K562 (cell line): ENCODE data around the gene SLC25A5. TPM values are rescaled to one million over a fixed set of nuclear protein-coding genes. Genes with fewer than 3 reads are reported as not detected.
A peak's percentile ranks its signal among the peaks of the same experiment; 100 is the strongest.

Experiments
- CTCF ChIP-seq, 3 experiments: IDR thresholded peaks in 2 of 3; conservative IDR thresholded peaks in 1 of 3; 2 replicates each; pipeline ENCODE4 v1.5.1; 2011 to 2012; ENCODE audit warnings: low read length in 3 of 3, mild to moderate bottlenecking in 3 of 3, control low read depth in 2 of 3, improper control_type of control experiment in 1 of 3, inconsistent platforms in 1 of 3, low read depth in 1 of 3, mixed read lengths in 1 of 3, moderate library complexity in 1 of 3; ENCODE audit not compliant: insufficient read depth in 2 of 3
- CTCFL ChIP-seq: IDR thresholded peaks from 2 replicates; pipeline ENCODE4 v1.6.1; 2011; ENCODE audit warnings: borderline replicate concordance, low read depth, mild to moderate bottlenecking, moderate library complexity, low read length; ENCODE audit not compliant: insufficient read depth, poor library complexity, severe bottlenecking
- REST ChIP-seq, 2 experiments: fragments of 450-650 bp; formaldehyde crosslinking in 1 of 2; IDR thresholded peaks; 2 replicates each; pipeline versions ENCODE4 v1.4.0 to v1.6.1; 2014 to 2020; ENCODE audit warnings: mild to moderate bottlenecking in 2 of 2, borderline replicate concordance in 1 of 2, low read depth in 1 of 2
- polyA plus RNA-seq, 8 experiments: library from polyadenylated mRNA; depleted of rRNA in 4 of 8; stranded (reverse) in 5 of 8; unstranded in 3 of 8; fragments of >200 nt; fragmentation: Nextera tagmentation in 2 of 8; fragmentation: Illumina TruSeq in 1 of 8; extraction: Ambion mirVana in 2 of 8; extraction: Trizol in 1 of 8; gene quantifications; 2 replicates each; pipeline versions ENCODE4 v1.2.1 to v1.2.3, GENCODE V29; 2011 to 2014; ENCODE audit warnings: inconsistent platforms in 1 of 8, missing spikeins in 1 of 8
- total RNA-seq, 7 experiments: library from RNA; depleted of rRNA in 6 of 7; stranded (reverse); fragments of >200 nt in 6 of 7; fragmentation: Illumina TruSeq in 2 of 7; extraction: Trizol in 2 of 7; gene quantifications; 2 replicates each; pipeline versions ENCODE4 v1.2.1 to v1.2.3, GENCODE V29; 2011 to 2021; ENCODE audit warnings: low replicate concordance in 1 of 7

SLC25A5 gene
- total and polyA plus RNA-seq, 9 of the 15 experiments (the other 6 are each of a cell fraction or from before 2014, with no cell fraction given) = 470 to 5,247 (median 596) TPM

GRCh38 chrX:119488749-119489148, 20.5 kb downstream of the SLC25A5 start (continued):
- TF ChIP-seq CTCF (IDR thresholded peaks at IDR 0.05 in 2 of 3, conservative IDR thresholded peaks at IDR 0.05 in 1 of 3; ENCODE audit: insufficient read depth in 2 of 3, low read depth in 1 of 3, low read length in 3 of 3) (peak; percentile 51 to 62 (median 53); a peak in 5 of 6 replicates), CTCFL (peak; percentile 39), REST (IDR thresholded peaks at IDR 0.05; ENCODE audit: borderline replicate concordance) (0 out of 2 replicates have a peak, but pooled peaks have one; percentile 29), REST (CRISPR knock-in tag; IDR thresholded peaks at IDR 0.05; ENCODE audit: low read depth) (no peak)
